ENCODE measurements around the gene AGPAT3. TPM values are rescaled to one million over a fixed set of nuclear protein-coding genes. Genes with fewer than 3 reads are reported as not detected.

AGPAT3 gene
- polyA plus RNA-seq, 2 of the 4 experiments (the other 2 are of a cell fraction) = 18.2 to 20.3 TPM

GRCh38 chr21:43871487-43871886 lies 6.5 kb downstream of the AGPAT3 start (continued):
- TF ChIP-seq TFCP2L1 (CRISPR knock-in tag; IDR thresholded peaks at IDR 0.05) (no peak), CHD4 (IDR thresholded peaks at IDR 0.05; ENCODE audit: borderline replicate concordance) (no peak), SMC3 (IDR thresholded peaks at IDR 0.05) (no peak), JUNB (IDR thresholded peaks at IDR 0.05) (no peak), ESRRA (IDR thresholded peaks at IDR 0.05; ENCODE audit: borderline replicate concordance, low read length) (no peak)
- TF ChIP-seq, protein P1, sequence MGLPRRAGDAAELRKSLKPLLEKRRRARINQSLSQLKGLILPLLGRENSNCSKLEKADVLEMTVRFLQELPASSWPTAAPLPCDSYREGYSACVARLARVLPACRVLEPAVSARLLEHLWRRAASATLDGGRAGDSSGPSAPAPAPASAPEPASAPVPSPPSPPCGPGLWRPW (IDR thresholded peaks at IDR 0.05) = no peak

DNA sequence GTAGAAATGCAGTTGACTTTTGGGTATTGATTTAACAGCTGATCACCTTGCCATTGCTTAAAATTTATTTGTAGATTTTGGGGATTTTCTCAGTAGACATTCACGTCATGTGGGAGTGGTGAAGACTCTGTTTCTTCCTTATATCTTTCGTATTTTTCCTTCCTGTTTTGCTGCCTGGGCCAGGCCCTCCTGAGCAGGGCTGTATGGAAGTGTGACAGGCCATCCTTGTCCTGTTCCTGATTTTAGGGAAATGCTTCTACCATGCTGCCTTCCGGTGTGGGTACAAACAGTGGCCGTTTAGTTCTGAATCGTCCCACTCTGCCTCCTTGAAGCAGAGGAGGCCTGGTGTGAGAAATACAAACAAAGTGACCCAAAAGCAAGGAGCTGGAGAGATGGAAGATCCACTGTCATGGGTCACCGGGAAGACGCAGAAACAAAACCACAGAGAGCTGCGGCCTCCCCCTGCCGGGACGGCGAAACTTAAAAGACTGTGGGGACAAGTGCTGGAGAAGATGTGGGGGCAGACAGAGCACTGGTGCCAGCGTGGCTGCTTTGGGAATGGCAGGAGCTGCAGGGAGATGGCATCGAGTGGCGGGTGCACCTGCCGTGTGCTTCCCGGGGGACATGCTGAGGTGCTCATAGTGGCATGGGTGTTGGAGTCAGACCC lies 7.6 kb downstream of the AGPAT3 start:
- ATAC-seq = no peak
- H3K9me3 ChIP-seq = no peaks in the 10 kb centered on the region
- CTCF ChIA-PET = interaction anchor here (1.1 kb wide), 1 partner anchor 67 kb away, joined by 3 read pairs; no protein-coding TSS in a partner anchor
- H3K27ac ChIP-seq = no peak overlapping the region
- 91% methylated on average over 16 of the region's 16 CpGs for WGBS (ENCODE audit: missing lambda C conversion rate)
- no peak for FAIRE-seq
- no peak overlapping the region for H3K4me2 ChIP-seq
- POLR2A ChIA-PET = no interaction called here
- DNase-seq (ENCODE audit: low read depth in 1 of 2, low spot score in 1 of 2) = no peak
- TF ChIP-seq RNF2 (IDR thresholded peaks at IDR 0.05; ENCODE audit: borderline replicate concordance, low read depth) (no peak), RCOR1 (IDR thresholded peaks at IDR 0.05; ENCODE audit: low read depth, low read length) (no peak), GATA3 (IDR thresholded peaks at IDR 0.05; ENCODE audit: borderline replicate concordance) (no peak), ZC3H11A (IDR thresholded peaks at IDR 0.05) (no peak), KDM1A (IDR thresholded peaks at IDR 0.05; ENCODE audit: low read depth) (no peak), TFCP2L1 (CRISPR knock-in tag; IDR thresholded peaks at IDR 0.05) (no peak), RARB (CRISPR knock-in tag; IDR thresholded peaks at IDR 0.05) (no peak), PBX3 (IDR thresholded peaks at IDR 0.05) (no peak), MAZ (IDR thresholded peaks at IDR 0.05; ENCODE audit: borderline replicate concordance, low read depth, low read length) (no peak), HOXB13 (CRISPR knock-in tag; IDR thresholded peaks at IDR 0.05; ENCODE audit: low read depth) (no peak), ZSCAN20 (CRISPR knock-in tag; IDR thresholded peaks at IDR 0.05) (no peak), KDM5A (IDR thresholded peaks at IDR 0.05) (no peak), HOXA7 (CRISPR knock-in tag; IDR thresholded peaks at IDR 0.05) (no peak), ESRRA (IDR thresholded peaks at IDR 0.05; ENCODE audit: borderline replicate concordance, low read length) (no peak)
- TF ChIP-seq, protein P2, sequence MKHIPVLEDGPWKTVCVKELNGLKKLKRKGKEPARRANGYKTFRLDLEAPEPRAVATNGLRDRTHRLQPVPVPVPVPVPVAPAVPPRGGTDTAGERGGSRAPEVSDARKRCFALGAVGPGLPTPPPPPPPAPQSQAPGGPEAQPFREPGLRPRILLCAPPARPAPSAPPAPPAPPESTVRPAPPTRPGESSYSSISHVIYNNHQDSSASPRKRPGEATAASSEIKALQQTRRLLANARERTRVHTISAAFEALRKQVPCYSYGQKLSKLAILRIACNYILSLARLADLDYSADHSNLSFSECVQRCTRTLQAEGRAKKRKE (CRISPR knock-in tag; IDR thresholded peaks at IDR 0.05; ENCODE audit: low read depth) = no peak
- TF ChIP-seq, protein P3, sequence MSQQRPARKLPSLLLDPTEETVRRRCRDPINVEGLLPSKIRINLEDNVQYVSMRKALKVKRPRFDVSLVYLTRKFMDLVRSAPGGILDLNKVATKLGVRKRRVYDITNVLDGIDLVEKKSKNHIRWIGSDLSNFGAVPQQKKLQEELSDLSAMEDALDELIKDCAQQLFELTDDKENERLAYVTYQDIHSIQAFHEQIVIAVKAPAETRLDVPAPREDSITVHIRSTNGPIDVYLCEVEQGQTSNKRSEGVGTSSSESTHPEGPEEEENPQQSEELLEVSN (IDR thresholded peaks at IDR 0.05; ENCODE audit: borderline replicate concordance, low read depth) = no peak
- H3K4me3 ChIP-seq = no peak overlapping the region
- no peaks in the 10 kb centered on the region for H3K4me1 ChIP-seq

DNA sequence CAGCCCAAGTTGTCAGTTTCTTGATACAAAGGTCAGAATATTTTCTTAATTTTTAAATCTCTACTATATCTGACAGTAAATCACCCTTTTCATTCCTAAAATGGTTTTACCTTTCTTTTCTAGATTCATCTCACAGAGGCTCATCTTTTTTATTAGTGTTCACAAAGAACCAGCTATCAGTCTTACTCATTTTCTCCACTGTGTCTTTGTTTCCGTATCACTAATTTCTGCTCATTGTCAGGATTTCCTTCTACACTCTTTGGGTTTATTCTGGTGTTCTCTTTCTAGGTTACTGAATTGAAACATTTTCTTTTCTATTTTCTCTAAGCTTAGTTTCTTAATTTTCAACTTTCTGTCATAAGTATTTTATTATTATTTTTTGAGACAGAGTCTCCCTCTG lies 8.7 kb downstream of the AGPAT3 start:
- no peaks in the 10 kb centered on the region for H3K4me1 ChIP-seq
- H3K4me3 ChIP-seq = no peak overlapping the region
- no peak for FAIRE-seq
- no peak for TF ChIP-seq HEYL (CRISPR knock-in tag; IDR thresholded peaks at IDR 0.05)
- TF ChIP-seq CHD4 (IDR thresholded peaks at IDR 0.05; ENCODE audit: borderline replicate concordance) = no peak
- TF ChIP-seq, protein P4, sequence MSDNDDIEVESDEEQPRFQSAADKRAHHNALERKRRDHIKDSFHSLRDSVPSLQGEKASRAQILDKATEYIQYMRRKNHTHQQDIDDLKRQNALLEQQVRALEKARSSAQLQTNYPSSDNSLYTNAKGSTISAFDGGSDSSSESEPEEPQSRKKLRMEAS (IDR thresholded peaks at IDR 0.05) = no peak
- no peak for TF ChIP-seq TP53 (CRISPR knock-in tag; IDR thresholded peaks at IDR 0.05)
- TF ChIP-seq HOXA7 (CRISPR knock-in tag; IDR thresholded peaks at IDR 0.05) = no peak
- no peak for TF ChIP-seq ZFP36 (IDR thresholded peaks at IDR 0.05; ENCODE audit: borderline replicate concordance, partially characterized antibody)
- no peak for TF ChIP-seq HDAC2 (IDR thresholded peaks at IDR 0.05)
- no peak for TF ChIP-seq RFX5 (IDR thresholded peaks at IDR 0.05)
- TF ChIP-seq SREBF2 (IDR thresholded peaks at IDR 0.05) = no peak
- TF ChIP-seq, protein P2 (CRISPR knock-in tag; IDR thresholded peaks at IDR 0.05; ENCODE audit: low read depth) = no peak
- no peak for TF ChIP-seq HOXB13 (CRISPR knock-in tag; IDR thresholded peaks at IDR 0.05; ENCODE audit: low read depth)
- no peak for TF ChIP-seq EHMT2 (IDR thresholded peaks at IDR 0.05; ENCODE audit: low read depth)
- TF ChIP-seq, protein P5, sequence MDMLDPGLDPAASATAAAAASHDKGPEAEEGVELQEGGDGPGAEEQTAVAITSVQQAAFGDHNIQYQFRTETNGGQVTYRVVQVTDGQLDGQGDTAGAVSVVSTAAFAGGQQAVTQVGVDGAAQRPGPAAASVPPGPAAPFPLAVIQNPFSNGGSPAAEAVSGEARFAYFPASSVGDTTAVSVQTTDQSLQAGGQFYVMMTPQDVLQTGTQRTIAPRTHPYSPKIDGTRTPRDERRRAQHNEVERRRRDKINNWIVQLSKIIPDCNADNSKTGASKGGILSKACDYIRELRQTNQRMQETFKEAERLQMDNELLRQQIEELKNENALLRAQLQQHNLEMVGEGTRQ (IDR thresholded peaks at IDR 0.05) = no peak
- no peak for TF ChIP-seq RAD21 (conservative IDR thresholded peaks at IDR 0.05 in 1 of 2, IDR thresholded peaks at IDR 0.05 in 1 of 2)
- no peak for TF ChIP-seq NR3C1 (IDR thresholded peaks at IDR 0.05)
- no peak for ATAC-seq
- no peak overlapping the region for H3K4me2 ChIP-seq
- WGBS (ENCODE audit: missing lambda C conversion rate) = 89% methylated on average over 1 of the region's 1 CpG
- H3K9me3 ChIP-seq = no peaks in the 10 kb centered on the region
- no peak for DNase-seq (ENCODE audit: low read depth in 1 of 2, low spot score in 1 of 2)
- ChIA-PET CTCF (no interaction called here), POLR2A (no interaction called here)
- no peak overlapping the region for H3K27ac ChIP-seq
